Forelimb muscle (tissue), 1 donor: Measurements from ENCODE around the gene MAP4K4. TPM values are rescaled to one million over a fixed set of nuclear protein-coding genes. Genes with fewer than 3 reads are reported as not detected.
"Not testable (repeated sequence)": the region's sequence is repeated elsewhere in the genome, so short reads cannot be mapped to it uniquely, and the experiment has no call there.

Source experiments
- DNase-seq: peaks from one replicate; pipeline ENCODE4 v3.0.0-alpha.2; 2013; ENCODE audit warnings: low read depth
- polyA plus RNA-seq: library from polyadenylated mRNA; unstranded; fragments of 120-200 nt; gene quantifications from one replicate; pipeline ENCODE4 v1.2.1, GENCODE V29; 2013; ENCODE audit not compliant: insufficient read length

Gene MAP4K4
- polyA plus RNA-seq, 1 donor: 126 TPM

DNA sequence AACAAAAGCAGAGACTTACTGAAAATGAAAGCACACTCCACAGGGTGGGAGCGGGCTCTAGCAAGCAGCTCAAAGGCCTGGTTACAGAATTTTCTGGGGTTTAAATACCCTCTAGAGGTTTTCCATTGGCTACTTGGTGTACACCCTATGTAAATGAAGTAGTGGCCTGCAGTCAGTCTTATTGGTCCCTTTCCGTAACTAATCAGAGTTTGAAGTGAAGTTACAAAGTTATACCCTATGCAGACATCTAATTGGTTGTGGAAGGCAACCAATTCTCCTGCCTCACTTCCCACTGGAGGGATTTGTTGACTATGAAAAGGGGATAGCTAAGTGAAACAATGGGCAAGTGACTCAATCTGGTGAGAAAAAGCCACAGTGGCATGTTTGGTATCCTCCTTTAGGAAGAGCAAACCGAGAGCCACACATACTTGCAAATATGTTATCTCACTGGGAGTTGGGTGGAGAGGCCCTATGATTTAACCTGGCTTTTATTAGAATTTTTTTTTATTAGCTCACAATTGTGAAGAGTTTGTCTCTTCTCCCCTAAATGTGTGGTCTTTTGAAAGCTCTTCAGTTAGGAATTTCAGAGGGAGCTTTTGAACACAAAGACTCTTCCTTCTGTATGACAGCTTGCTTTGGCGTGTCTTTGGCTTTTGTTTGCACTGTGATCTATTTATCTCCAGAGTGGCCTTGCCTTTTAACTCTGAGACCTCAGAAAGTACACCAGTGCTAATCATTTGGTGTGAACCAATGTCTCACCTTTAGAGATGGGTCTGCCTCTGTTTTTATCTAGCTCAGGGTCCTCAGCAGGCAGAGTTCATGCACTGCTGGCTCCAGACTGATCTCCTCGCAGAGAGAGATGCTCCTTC lies 69.6 kb downstream of the MAP4K4 start:
- DNase-seq: no peak

DNA sequence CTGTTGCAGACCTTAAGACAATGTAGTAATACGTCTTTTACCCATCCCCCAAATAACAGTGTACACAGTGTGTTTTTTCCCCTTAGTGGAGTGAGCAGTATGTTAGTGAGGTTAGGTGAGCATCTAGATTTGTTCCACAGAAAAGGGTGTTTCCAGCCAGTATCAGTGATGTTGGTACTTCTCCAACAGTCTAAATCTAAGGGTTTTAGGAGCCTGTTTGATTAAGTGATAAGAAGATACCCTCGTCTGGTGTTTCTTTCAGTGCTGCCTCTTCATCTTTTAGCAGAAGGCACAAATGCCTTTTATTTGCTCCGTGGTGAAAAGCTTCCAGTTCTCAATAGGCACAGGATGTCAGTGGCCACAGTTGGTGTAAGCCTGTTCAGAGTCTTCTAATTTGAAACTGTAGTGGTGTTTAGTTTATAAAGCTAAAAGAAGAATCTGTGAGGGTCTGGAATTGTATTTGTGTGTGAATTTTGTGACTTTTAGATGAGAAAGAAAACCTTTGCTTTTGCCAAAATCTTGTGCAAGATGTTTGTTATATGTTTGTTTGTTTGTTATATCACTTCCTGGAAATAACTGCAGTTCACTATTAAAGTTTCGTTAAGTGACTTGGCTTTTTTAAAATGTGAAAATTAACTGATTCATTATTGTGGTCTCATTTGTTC lies 71.2 kb downstream of the MAP4K4 start:
- no peak for DNase-seq

- DNase-seq: not testable (repeated sequence)
These were observed 72.2 kb downstream of the MAP4K4 start for GRCh38 chr2:101769726-101770125.

DNA sequence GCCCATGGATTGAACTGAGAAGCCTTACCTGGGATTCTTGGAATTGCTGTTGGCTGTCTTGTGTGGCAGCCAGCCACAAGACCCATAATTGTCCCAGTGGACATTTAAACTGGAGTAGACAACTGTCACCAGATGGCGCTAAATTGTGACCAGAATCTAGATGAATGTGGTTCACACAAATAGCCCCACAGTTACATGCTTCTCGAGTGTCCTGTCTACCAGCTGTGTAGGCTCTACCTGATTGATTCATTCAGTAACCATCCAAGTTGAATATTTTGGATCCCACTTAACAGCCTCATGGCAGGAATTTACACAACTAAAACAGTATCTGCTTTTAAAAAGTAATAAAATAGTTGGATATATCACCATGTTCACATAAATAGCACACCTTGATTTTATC lies 73.2 kb downstream of the MAP4K4 start:
- no peak for DNase-seq

- no peak for DNase-seq
These were observed 73.9 kb downstream of the MAP4K4 start for GRCh38 chr2:101771227-101771902.

- DNase-seq: no peak
These were observed 74.4 kb downstream of the MAP4K4 start for GRCh38 chr2:101771910-101772321.

- no peak for DNase-seq
These were observed 75.6 kb downstream of the MAP4K4 start for GRCh38 chr2:101773137-101773536.

DNA sequence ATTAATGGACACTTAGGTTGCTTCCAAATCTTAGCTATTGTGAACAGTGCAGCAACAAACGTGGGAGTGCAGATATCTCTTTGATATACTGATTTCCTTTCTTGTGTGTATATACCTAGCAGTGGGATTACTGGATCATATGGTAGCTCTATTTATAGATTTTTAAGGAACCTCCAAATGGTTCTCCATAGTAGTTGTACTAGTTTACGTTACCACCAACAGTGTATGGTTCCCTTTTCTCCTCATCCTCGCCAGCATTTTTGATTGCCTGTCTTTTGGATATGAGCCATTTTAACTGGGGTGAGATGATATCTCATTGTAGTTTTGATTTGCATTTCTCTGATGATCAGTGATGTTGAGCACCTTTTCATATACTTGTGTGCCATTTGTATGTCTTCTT lies 76.5 kb downstream of the MAP4K4 start:
- not testable (repeated sequence) for DNase-seq

GRCh38 chr2:101775092-101775491 lies 77.6 kb downstream of the MAP4K4 start:
- DNase-seq: no peak

DNA sequence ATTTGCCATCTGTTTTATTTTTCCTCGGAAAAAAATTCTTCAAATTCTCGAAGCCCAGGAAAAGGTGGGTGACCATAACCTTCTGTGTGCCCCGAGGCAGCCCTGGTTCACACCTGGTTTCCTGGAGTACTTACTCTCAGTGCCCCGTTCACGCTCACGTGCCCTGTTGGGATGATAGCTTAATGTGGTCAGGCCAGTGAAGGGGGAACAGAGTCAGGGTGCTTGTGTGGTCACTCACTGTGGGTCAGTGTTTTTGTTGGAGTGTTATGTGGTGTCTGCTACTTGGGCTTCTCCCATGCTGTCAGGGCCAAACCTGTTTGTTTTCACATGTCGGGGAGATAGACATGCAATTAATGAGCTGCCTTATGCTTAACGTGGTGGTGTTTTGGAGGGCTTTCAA lies 78.1 kb downstream of the MAP4K4 start:
- DNase-seq: no peak

GRCh38 chr2:101776172-101777043 lies 78.9 kb downstream of the MAP4K4 start:
- DNase-seq: no peak

- DNase-seq: no peak
These were observed 79.8 kb downstream of the MAP4K4 start for GRCh38 chr2:101777337-101777736.

- no peak for DNase-seq
These were observed 80.6 kb downstream of the MAP4K4 start for GRCh38 chr2:101778102-101778501.

DNA sequence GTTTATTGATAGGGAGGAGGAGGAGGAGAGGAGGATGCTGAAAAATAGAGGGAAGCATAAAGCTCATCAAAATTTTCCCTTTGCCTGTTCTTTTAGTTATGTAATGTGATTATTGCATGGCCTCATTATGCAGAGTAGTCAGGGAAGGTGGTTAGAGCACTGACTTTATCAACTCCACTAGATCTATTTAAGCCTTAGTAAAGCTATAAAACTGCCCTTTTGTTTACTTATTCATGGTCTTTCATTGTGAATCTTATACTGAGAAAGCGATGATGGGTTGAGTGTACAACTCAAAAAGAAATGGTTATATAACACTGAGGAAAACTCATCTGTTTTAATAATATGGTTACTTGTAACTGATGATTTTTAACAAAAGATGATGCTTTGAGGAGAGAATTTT lies 81.7 kb downstream of the MAP4K4 start:
- no peak for DNase-seq

DNA sequence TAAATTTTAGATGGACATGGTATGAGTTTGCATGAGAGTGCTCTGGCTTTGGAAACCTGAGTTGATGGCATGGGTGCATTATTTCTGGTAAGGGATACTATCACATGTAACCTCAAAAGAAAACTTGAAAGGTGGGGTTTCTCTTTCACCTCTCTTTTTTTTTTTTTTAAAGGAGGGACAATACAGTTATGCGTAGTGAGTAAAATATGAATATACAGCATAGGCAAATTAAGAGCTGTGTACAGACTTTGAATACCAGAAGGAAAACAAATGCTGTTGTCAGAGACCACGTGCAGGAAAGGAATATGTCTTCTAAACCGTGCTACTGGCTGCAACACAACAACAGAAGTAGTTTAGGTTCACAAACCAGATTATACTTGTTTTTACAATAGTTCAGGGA lies 82.1 kb downstream of the MAP4K4 start:
- DNase-seq: no peak

- no peak for DNase-seq
These were observed 83.8 kb downstream of the MAP4K4 start for GRCh38 chr2:101781326-101781725.

DNA sequence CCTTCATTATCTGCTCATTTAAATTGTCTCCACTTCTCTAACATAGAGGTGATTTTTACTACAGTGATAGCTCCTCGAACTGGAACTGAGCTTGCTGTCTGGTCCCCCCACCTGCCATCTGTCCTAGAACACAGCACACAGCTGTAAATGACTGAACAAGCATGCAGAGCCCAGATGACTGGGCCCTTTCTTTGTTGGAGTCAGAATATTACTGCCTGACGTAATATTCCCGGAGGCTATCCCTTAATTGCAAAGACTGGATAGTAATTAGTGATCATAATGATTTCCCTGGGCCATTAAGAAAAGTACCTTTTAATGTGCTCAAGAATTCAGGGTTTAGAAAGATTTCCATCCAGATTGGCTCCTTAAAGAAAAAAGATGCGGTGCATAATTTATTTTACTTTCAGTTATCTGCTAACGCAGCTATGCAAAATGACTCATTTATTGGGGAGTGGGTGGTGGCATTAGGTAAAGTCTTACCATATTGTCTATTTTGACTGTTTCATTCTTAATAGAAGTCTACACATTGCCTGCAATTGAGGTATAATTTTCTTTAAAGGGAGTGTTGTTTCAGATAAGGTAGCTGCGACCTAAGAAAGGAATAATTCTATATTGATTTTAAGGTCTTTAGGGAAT lies 84.4 kb downstream of the MAP4K4 start:
- DNase-seq: no peak

DNA sequence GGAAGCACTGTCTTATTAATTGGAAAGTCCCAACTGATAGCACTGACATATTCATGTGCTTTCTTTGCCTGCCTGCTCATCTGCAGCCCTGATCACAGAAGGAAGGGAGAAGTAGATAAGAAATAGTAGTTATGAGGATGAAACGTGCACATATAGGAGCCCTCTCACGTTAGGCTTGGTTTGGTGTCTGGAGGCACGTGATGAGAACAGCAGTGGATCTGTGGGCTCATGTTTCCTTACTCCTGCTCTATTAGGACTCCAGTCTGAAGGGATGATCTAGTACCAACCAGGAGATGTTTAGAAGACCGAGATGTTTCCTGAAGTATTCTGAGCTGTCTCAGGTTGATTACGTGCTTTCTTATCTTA lies 84.9 kb downstream of the MAP4K4 start:
- DNase-seq: no peak

DNA sequence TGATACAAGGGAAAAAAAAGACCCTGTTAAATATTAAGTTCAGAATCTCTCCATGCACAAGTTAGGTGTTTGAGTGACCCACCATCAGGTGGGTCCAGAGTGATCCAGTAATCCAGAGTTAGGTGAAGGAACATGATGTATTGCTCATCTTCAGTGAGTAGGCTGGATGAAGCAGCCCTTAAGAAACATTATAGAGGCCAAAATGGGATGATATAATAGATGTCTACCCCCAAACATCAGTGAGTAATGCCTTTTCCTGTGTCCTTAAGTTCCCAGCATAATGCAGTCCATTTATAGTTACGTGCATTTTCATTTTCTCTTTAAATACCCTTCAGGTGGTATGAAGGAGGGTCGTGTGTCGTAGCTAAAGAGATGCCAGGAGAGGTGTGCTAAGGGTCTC lies 89.6 kb downstream of the MAP4K4 start:
- DNase-seq: no peak

- no peak for DNase-seq
These were observed 91.1 kb downstream of the MAP4K4 start for GRCh38 chr2:101788565-101788964.
